ENCODE measurements around the gene TMTC1. TPM values are rescaled to one million over a fixed set of nuclear protein-coding genes. Genes with fewer than 3 reads are reported as not detected.

Gene TMTC1
- total and polyA plus RNA-seq, 4 donors, result 20.5 to 87.6 (median 34.5) TPM

- 75% methylated on average over 1 of the region's 1 CpG for WGBS (ENCODE audit: insufficient coverage)
- no peak overlapping the region for H3K27ac ChIP-seq (ENCODE audit: low read depth, low read length)
- peak in 1 of 6 donors; percentile 54 for DNase-seq (ENCODE audit: low read depth in 4 of 6, low spot score in 6 of 6)
These were observed 50.2 kb downstream of the TMTC1 start for GRCh38 chr12:29733501-29733900.

GRCh38 chr12:29733060-29733459, 50.7 kb downstream of the TMTC1 start:
- no CpG with 5 or more reads among the region's 3 CpGs for WGBS (ENCODE audit: insufficient coverage)

More at GRCh38 chr12:29733501-29733900, 50.2 kb downstream of the TMTC1 start:
- H3K27me3 ChIP-seq (ENCODE audit: control insufficient read depth, insufficient read depth, low read length), result no peaks in the 10 kb centered on the region
- H3K36me3 ChIP-seq (ENCODE audit: control insufficient read depth, insufficient read depth, low read length), result peaks cover 2% of the 10 kb centered on the region
- no peak overlapping the region for H3K4me3 ChIP-seq (ENCODE audit: low read depth, low read length)
- no peaks in the 10 kb centered on the region for H3K4me1 ChIP-seq (ENCODE audit: control insufficient read depth, insufficient read depth, low read length)
- no peaks in the 10 kb centered on the region for H3K9me3 ChIP-seq (ENCODE audit: control insufficient read depth, insufficient read depth, low read length)

GRCh38 chr12:29732593-29732992, 51.1 kb downstream of the TMTC1 start:
- Histone ChIP-seq H3K4me1 (ENCODE audit: control insufficient read depth, insufficient read depth, low read length) (no peaks in the 10 kb centered on the region), H3K9me3 (ENCODE audit: control insufficient read depth, insufficient read depth, low read length) (no peaks in the 10 kb centered on the region), H3K4me3 (ENCODE audit: low read depth, low read length) (no peak overlapping the region), H3K36me3 (ENCODE audit: control insufficient read depth, insufficient read depth, low read length) (peaks cover 2% of the 10 kb centered on the region), H3K27me3 (ENCODE audit: control insufficient read depth, insufficient read depth, low read length) (no peaks in the 10 kb centered on the region), H3K27ac (ENCODE audit: low read depth, low read length) (no peak overlapping the region)
- WGBS (ENCODE audit: insufficient coverage), result 85% methylated on average over 2 of the region's 3 CpGs
- no peak for DNase-seq (ENCODE audit: low read depth in 4 of 6, low spot score in 6 of 6)

More at GRCh38 chr12:29733060-29733459, 50.7 kb downstream of the TMTC1 start:
- no peak for DNase-seq (ENCODE audit: low read depth in 4 of 6, low spot score in 6 of 6)
- Histone ChIP-seq H3K27ac (ENCODE audit: low read depth, low read length) (no peak overlapping the region), H3K4me3 (ENCODE audit: low read depth, low read length) (no peak overlapping the region), H3K27me3 (ENCODE audit: control insufficient read depth, insufficient read depth, low read length) (no peaks in the 10 kb centered on the region), H3K36me3 (ENCODE audit: control insufficient read depth, insufficient read depth, low read length) (peaks cover 2% of the 10 kb centered on the region), H3K9me3 (ENCODE audit: control insufficient read depth, insufficient read depth, low read length) (no peaks in the 10 kb centered on the region), H3K4me1 (ENCODE audit: control insufficient read depth, insufficient read depth, low read length) (no peaks in the 10 kb centered on the region)

GRCh38 chr12:29732191-29732590, 51.6 kb downstream of the TMTC1 start:
- Histone ChIP-seq H3K9me3 (ENCODE audit: control insufficient read depth, insufficient read depth, low read length) (no peaks in the 10 kb centered on the region), H3K4me1 (ENCODE audit: control insufficient read depth, insufficient read depth, low read length) (no peaks in the 10 kb centered on the region), H3K4me3 (ENCODE audit: low read depth, low read length) (no peak overlapping the region), H3K36me3 (ENCODE audit: control insufficient read depth, insufficient read depth, low read length) (no peaks in the 10 kb centered on the region), H3K27ac (ENCODE audit: low read depth, low read length) (no peak overlapping the region), H3K27me3 (ENCODE audit: control insufficient read depth, insufficient read depth, low read length) (no peaks in the 10 kb centered on the region)
- DNase-seq (ENCODE audit: low read depth in 4 of 6, low spot score in 6 of 6), result no peak
- WGBS (ENCODE audit: insufficient coverage), result no CpG with 5 or more reads among the region's 2 CpGs

- H3K9me3 ChIP-seq (ENCODE audit: control insufficient read depth, insufficient read depth, low read length), result no peaks in the 10 kb centered on the region
- H3K4me3 ChIP-seq (ENCODE audit: low read depth, low read length), result no peak overlapping the region
- peak in 1 of 6 donors; percentile 70 for DNase-seq (ENCODE audit: low read depth in 4 of 6, low spot score in 6 of 6)
- WGBS (ENCODE audit: insufficient coverage), result no CpG with 5 or more reads among the region's 2 CpGs
- no peaks in the 10 kb centered on the region for H3K4me1 ChIP-seq (ENCODE audit: control insufficient read depth, insufficient read depth, low read length)
- H3K36me3 ChIP-seq (ENCODE audit: control insufficient read depth, insufficient read depth, low read length), result no peaks in the 10 kb centered on the region
- H3K27ac ChIP-seq (ENCODE audit: low read depth, low read length), result no peak overlapping the region
- no peaks in the 10 kb centered on the region for H3K27me3 ChIP-seq (ENCODE audit: control insufficient read depth, insufficient read depth, low read length)
These were observed 52.2 kb downstream of the TMTC1 start for GRCh38 chr12:29731591-29731990.

DNA sequence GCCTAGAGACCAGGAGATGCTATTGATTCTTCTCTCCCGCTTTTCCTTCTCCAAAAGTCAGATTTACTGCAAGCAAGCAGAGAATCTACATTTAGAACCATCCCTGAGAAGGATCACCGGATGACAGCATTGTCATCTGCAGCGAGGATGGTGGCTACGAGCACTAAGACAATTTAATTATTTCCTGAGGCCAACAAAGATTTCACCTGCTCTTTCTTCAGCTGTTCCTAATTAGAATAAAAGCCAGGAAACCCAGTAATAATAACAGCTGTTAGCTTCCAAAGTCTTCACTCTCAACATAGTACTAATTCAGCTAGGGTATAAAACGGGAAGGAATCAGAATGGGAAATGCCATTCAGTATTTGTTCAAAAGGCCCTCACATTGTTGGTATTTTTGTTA, 53.3 kb downstream of the TMTC1 start:
- peaks cover 3% of the 10 kb centered on the region for H3K4me1 ChIP-seq (ENCODE audit: control insufficient read depth, insufficient read depth, low read length)
- H3K9me3 ChIP-seq (ENCODE audit: control insufficient read depth, insufficient read depth, low read length), result no peaks in the 10 kb centered on the region
- no peaks in the 10 kb centered on the region for H3K27me3 ChIP-seq (ENCODE audit: control insufficient read depth, insufficient read depth, low read length)
- no peak for DNase-seq (ENCODE audit: low read depth in 4 of 6, low spot score in 6 of 6)
- H3K36me3 ChIP-seq (ENCODE audit: control insufficient read depth, insufficient read depth, low read length), result no peaks in the 10 kb centered on the region
- H3K4me3 ChIP-seq (ENCODE audit: low read depth, low read length), result no peak overlapping the region
- WGBS (ENCODE audit: insufficient coverage), result 90% methylated on average over 2 of the region's 5 CpGs
- no peak overlapping the region for H3K27ac ChIP-seq (ENCODE audit: low read depth, low read length)

DNA sequence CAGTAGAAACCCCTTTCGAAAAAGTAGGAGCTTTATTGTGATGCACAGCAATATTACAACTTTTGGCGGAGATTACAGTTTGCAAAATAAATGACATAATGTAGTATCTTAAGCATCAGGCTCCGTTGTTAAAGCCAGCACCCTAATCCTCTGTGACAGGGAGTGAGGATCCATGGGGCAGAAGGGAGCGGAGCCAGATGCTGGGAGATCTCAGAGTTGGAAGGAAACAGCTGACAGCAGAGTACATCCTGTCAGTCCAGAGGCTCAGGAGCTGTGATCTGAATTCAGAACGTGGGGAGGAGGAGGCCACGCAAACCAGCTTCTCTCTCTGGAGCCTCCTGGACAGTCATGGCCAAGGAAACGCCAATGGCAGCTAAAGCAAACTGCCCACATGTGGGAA, 55.7 kb downstream of the TMTC1 start:
- Histone ChIP-seq H3K4me1 (ENCODE audit: control insufficient read depth, insufficient read depth, low read length) (peaks cover 7% of the 10 kb centered on the region), H3K4me3 (ENCODE audit: low read depth, low read length) (no peak overlapping the region), H3K36me3 (ENCODE audit: control insufficient read depth, insufficient read depth, low read length) (no peaks in the 10 kb centered on the region), H3K27ac (ENCODE audit: low read depth, low read length) (no peak overlapping the region), H3K27me3 (ENCODE audit: control insufficient read depth, insufficient read depth, low read length) (no peaks in the 10 kb centered on the region), H3K9me3 (ENCODE audit: control insufficient read depth, insufficient read depth, low read length) (no peaks in the 10 kb centered on the region)
- DNase-seq (ENCODE audit: low read depth in 4 of 6, low spot score in 6 of 6), result no peak
- WGBS (ENCODE audit: insufficient coverage), result 70% methylated on average over 5 of the region's 7 CpGs

DNA sequence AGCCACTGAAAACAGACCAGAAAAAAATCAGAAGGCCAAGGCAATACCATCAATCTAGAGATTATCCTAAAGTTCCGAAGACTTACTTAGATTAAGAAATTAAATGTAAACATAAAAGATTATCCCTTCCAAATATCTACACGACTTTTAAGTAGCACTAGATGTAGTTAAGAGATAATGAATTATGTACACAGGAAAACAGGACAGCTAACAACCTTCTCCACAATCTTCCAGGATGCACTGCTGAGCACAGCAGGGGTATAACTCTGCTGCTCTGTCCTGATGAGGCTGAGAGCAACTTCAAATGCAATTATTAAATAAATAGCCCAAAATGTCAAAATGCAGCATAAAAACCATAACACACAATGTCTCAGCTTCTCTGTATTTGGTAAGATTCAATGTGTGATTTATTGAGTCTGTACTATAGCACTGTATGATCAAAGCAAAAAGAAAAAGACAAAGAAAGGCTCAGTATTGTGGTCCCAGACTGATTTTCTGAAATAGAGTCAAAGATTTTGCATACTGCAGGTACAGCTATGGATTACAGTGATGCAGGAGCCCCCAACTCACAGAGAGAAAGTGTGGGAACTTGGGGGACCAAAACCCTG, 56.9 kb downstream of the TMTC1 start:
- Histone ChIP-seq H3K9me3 (ENCODE audit: control insufficient read depth, insufficient read depth, low read length) (no peaks in the 10 kb centered on the region), H3K27me3 (ENCODE audit: control insufficient read depth, insufficient read depth, low read length) (no peaks in the 10 kb centered on the region), H3K36me3 (ENCODE audit: control insufficient read depth, insufficient read depth, low read length) (no peaks in the 10 kb centered on the region), H3K4me3 (ENCODE audit: low read depth, low read length) (no peak overlapping the region), H3K27ac (ENCODE audit: low read depth, low read length) (peak overlapping the region; percentile 71), H3K4me1 (ENCODE audit: control insufficient read depth, insufficient read depth, low read length) (peaks cover 7% of the 10 kb centered on the region)
- no peak for DNase-seq (ENCODE audit: low read depth in 4 of 6, low spot score in 6 of 6)
- no CpG with 5 or more reads among the region's 2 CpGs for WGBS (ENCODE audit: insufficient coverage)

- H3K36me3 ChIP-seq (ENCODE audit: control insufficient read depth, insufficient read depth, low read length), result no peaks in the 10 kb centered on the region
- no peak overlapping the region for H3K4me3 ChIP-seq (ENCODE audit: low read depth, low read length)
- H3K4me1 ChIP-seq (ENCODE audit: control insufficient read depth, insufficient read depth, low read length), result peaks cover 7% of the 10 kb centered on the region
- DNase-seq (ENCODE audit: low read depth in 4 of 6, low spot score in 6 of 6), result peak in 3 of 6 donors; percentile 38 to 80 (median 66)
- H3K9me3 ChIP-seq (ENCODE audit: control insufficient read depth, insufficient read depth, low read length), result no peaks in the 10 kb centered on the region
- whole genome bisulfite sequencing (ENCODE audit: insufficient coverage), result 0% methylated on average over 1 of the region's 3 CpGs
- H3K27me3 ChIP-seq (ENCODE audit: control insufficient read depth, insufficient read depth, low read length), result no peaks in the 10 kb centered on the region
- H3K27ac ChIP-seq (ENCODE audit: low read depth, low read length), result peak overlapping the region; percentile 71
These were observed 57.4 kb downstream of the TMTC1 start for GRCh38 chr12:29726321-29726692.

- H3K4me1 ChIP-seq (ENCODE audit: control insufficient read depth, insufficient read depth, low read length), result peaks cover 7% of the 10 kb centered on the region
- no peaks in the 10 kb centered on the region for H3K36me3 ChIP-seq (ENCODE audit: control insufficient read depth, insufficient read depth, low read length)
- no peak overlapping the region for H3K4me3 ChIP-seq (ENCODE audit: low read depth, low read length)
- H3K27me3 ChIP-seq (ENCODE audit: control insufficient read depth, insufficient read depth, low read length), result no peaks in the 10 kb centered on the region
- WGBS (ENCODE audit: insufficient coverage), result 6% methylated on average over 4 of the region's 6 CpGs
- H3K9me3 ChIP-seq (ENCODE audit: control insufficient read depth, insufficient read depth, low read length), result no peaks in the 10 kb centered on the region
- DNase-seq (ENCODE audit: low read depth in 4 of 6, low spot score in 6 of 6), result peak; percentile 50 to 90 (median 63)
- peak overlapping the region; percentile 71 for H3K27ac ChIP-seq (ENCODE audit: low read depth, low read length)
These were observed 58.0 kb downstream of the TMTC1 start for GRCh38 chr12:29725587-29726320.

All from spinal cord (tissue), 10 donors.